GM12872 (cell line): ENCODE measurements around the gene FBXO15.

ENCODE experiments used
- TF ChIP-seq, protein P1 (sequence below): IDR thresholded peaks from 3 replicates; pipeline ENCODE4 v1.5.1; 2011; ENCODE audit warnings: low read depth, mild to moderate bottlenecking, low read length, moderate library complexity; ENCODE audit not compliant: insufficient read depth

The FBXO15 gene

GRCh38 chr18:74185860-74186259, 38.2 kb upstream of the FBXO15 start:
- TF ChIP-seq, protein P1, sequence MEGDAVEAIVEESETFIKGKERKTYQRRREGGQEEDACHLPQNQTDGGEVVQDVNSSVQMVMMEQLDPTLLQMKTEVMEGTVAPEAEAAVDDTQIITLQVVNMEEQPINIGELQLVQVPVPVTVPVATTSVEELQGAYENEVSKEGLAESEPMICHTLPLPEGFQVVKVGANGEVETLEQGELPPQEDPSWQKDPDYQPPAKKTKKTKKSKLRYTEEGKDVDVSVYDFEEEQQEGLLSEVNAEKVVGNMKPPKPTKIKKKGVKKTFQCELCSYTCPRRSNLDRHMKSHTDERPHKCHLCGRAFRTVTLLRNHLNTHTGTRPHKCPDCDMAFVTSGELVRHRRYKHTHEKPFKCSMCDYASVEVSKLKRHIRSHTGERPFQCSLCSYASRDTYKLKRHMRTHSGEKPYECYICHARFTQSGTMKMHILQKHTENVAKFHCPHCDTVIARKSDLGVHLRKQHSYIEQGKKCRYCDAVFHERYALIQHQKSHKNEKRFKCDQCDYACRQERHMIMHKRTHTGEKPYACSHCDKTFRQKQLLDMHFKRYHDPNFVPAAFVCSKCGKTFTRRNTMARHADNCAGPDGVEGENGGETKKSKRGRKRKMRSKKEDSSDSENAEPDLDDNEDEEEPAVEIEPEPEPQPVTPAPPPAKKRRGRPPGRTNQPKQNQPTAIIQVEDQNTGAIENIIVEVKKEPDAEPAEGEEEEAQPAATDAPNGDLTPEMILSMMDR, result no peak

DNA sequence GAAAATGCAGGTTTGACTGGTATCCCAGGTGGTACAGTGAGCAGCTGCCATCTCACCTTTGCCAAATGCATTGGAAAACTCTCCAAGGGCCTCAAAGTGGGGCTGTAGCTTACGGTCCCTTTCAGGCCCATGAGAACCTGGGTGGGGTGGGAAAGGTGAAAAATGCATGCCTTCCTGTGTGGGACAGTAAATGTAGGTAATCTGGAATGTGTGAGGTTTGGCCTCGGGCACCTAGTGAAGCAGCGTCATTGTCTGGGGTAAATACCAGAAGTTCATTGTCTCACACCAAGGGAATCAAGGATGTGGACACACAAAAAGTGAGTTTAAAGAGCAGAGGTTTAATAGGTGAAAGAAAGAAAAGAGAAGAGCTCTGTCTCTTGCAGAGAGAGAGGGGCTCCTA, 37.2 kb upstream of the FBXO15 start:
- TF ChIP-seq, protein P1, result no peak

GRCh38 chr18:74183130-74183529, 35.5 kb upstream of the FBXO15 start:
- TF ChIP-seq, protein P1, result no peak

- TF ChIP-seq, protein P1, result no peak
These were observed 34.7 kb upstream of the FBXO15 start for GRCh38 chr18:74182335-74182734.

- TF ChIP-seq, protein P1, result no peak
These were observed 32.1 kb upstream of the FBXO15 start for GRCh38 chr18:74179623-74180199.

- TF ChIP-seq, protein P1, result no peak
These were observed 31.2 kb upstream of the FBXO15 start for GRCh38 chr18:74178884-74179283.

DNA sequence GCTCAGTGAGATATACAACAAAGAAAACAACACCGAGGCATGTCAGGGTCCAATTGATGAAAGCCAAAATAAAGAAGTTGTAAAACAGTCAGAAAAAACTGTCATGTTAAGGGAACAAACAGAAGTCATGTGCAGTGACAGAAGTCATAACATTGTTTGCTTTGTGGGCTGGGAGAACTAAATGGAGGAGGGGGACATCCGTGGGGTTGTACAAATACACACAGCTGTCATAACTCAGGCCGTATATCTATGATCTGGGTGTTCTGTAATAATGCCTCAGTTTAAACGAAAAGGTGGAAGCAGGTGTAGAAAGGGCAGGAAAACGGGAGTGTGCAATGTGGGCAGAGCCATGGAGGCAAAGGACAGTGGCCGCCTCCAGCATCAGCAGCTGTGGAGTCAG, 28.0 kb upstream of the FBXO15 start:
- TF ChIP-seq, protein P1, result no peak
